Measurements from ENCODE around the gene SLAMF7.

- TF ChIP-seq, protein P1, sequence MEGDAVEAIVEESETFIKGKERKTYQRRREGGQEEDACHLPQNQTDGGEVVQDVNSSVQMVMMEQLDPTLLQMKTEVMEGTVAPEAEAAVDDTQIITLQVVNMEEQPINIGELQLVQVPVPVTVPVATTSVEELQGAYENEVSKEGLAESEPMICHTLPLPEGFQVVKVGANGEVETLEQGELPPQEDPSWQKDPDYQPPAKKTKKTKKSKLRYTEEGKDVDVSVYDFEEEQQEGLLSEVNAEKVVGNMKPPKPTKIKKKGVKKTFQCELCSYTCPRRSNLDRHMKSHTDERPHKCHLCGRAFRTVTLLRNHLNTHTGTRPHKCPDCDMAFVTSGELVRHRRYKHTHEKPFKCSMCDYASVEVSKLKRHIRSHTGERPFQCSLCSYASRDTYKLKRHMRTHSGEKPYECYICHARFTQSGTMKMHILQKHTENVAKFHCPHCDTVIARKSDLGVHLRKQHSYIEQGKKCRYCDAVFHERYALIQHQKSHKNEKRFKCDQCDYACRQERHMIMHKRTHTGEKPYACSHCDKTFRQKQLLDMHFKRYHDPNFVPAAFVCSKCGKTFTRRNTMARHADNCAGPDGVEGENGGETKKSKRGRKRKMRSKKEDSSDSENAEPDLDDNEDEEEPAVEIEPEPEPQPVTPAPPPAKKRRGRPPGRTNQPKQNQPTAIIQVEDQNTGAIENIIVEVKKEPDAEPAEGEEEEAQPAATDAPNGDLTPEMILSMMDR (IDR thresholded peaks at IDR 0.05) = no peak
- TF ChIP-seq REST (IDR thresholded peaks at IDR 0.05) (no peak), POLR2A (IDR thresholded peaks at IDR 0.05; ENCODE audit: low read length) (no peak), RAD21 (conservative IDR thresholded peaks at IDR 0.05 in 1 of 2, IDR thresholded peaks at IDR 0.05 in 1 of 2) (no peak), ZFP36 (IDR thresholded peaks at IDR 0.05; ENCODE audit: borderline replicate concordance, partially characterized antibody) (no peak), NPAS2 (CRISPR knock-in tag; IDR thresholded peaks at IDR 0.05; ENCODE audit: borderline replicate concordance) (no peak), KDM5A (IDR thresholded peaks at IDR 0.05) (no peak), RNF2 (IDR thresholded peaks at IDR 0.05; ENCODE audit: borderline replicate concordance, low read depth) (no peak), EHF (CRISPR knock-in tag; IDR thresholded peaks at IDR 0.05) (no peak), CBX2 (IDR thresholded peaks at IDR 0.05; ENCODE audit: borderline replicate concordance, low read depth) (no peak), JUNB (IDR thresholded peaks at IDR 0.05) (no peak), PBX3 (IDR thresholded peaks at IDR 0.05) (no peak)
- TF ChIP-seq, protein P2, sequence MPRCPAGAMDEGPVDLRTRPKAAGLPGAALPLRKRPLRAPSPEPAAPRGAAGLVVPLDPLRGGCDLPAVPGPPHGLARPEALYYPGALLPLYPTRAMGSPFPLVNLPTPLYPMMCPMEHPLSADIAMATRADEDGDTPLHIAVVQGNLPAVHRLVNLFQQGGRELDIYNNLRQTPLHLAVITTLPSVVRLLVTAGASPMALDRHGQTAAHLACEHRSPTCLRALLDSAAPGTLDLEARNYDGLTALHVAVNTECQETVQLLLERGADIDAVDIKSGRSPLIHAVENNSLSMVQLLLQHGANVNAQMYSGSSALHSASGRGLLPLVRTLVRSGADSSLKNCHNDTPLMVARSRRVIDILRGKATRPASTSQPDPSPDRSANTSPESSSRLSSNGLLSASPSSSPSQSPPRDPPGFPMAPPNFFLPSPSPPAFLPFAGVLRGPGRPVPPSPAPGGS (IDR thresholded peaks at IDR 0.05) = no peak
- TF ChIP-seq, protein P3, sequence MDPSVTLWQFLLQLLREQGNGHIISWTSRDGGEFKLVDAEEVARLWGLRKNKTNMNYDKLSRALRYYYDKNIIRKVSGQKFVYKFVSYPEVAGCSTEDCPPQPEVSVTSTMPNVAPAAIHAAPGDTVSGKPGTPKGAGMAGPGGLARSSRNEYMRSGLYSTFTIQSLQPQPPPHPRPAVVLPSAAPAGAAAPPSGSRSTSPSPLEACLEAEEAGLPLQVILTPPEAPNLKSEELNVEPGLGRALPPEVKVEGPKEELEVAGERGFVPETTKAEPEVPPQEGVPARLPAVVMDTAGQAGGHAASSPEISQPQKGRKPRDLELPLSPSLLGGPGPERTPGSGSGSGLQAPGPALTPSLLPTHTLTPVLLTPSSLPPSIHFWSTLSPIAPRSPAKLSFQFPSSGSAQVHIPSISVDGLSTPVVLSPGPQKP (IDR thresholded peaks at IDR 0.05; ENCODE audit: low read depth, low read length) = no peak
Measured at GRCh38 chr1:160747717-160748116, 8.7 kb downstream of the SLAMF7 start.

Measured in A549 (cell line).